GM12864 (cell line): Measurements from ENCODE around the gene SELENOO.

Source experiments
- DNase-seq: peaks from one replicate; pipeline ENCODE4 v3.0.0-alpha.2; 2011; ENCODE audit warnings: low read depth
- H3K4me3 ChIP-seq: 2 replicates; pipeline ENCODE4 v1.5.1; 2011; ENCODE audit warnings: mild to moderate bottlenecking, low read depth, low read length, control low read depth
- TF ChIP-seq, protein P1 (sequence below): IDR thresholded peaks from 2 replicates; pipeline ENCODE4 v1.5.1; 2011; ENCODE audit warnings: low read depth, mild to moderate bottlenecking, moderate library complexity, low read length, control low read depth, inconsistent platforms; ENCODE audit errors: missing control alignments

SELENOO gene

GRCh38 chr22:50200461-50201190 lies at the start of gene SELENOO:
SELENOO (plus strand) TSS chr22:50201011; CDS start chr22:50201037, 26 bp downstream.
- TF ChIP-seq, protein P1, sequence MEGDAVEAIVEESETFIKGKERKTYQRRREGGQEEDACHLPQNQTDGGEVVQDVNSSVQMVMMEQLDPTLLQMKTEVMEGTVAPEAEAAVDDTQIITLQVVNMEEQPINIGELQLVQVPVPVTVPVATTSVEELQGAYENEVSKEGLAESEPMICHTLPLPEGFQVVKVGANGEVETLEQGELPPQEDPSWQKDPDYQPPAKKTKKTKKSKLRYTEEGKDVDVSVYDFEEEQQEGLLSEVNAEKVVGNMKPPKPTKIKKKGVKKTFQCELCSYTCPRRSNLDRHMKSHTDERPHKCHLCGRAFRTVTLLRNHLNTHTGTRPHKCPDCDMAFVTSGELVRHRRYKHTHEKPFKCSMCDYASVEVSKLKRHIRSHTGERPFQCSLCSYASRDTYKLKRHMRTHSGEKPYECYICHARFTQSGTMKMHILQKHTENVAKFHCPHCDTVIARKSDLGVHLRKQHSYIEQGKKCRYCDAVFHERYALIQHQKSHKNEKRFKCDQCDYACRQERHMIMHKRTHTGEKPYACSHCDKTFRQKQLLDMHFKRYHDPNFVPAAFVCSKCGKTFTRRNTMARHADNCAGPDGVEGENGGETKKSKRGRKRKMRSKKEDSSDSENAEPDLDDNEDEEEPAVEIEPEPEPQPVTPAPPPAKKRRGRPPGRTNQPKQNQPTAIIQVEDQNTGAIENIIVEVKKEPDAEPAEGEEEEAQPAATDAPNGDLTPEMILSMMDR: no peak
- peak within 1 kb of the TSS; percentile 83 for H3K4me3 ChIP-seq
- peak; percentile 65 for DNase-seq

DNA sequence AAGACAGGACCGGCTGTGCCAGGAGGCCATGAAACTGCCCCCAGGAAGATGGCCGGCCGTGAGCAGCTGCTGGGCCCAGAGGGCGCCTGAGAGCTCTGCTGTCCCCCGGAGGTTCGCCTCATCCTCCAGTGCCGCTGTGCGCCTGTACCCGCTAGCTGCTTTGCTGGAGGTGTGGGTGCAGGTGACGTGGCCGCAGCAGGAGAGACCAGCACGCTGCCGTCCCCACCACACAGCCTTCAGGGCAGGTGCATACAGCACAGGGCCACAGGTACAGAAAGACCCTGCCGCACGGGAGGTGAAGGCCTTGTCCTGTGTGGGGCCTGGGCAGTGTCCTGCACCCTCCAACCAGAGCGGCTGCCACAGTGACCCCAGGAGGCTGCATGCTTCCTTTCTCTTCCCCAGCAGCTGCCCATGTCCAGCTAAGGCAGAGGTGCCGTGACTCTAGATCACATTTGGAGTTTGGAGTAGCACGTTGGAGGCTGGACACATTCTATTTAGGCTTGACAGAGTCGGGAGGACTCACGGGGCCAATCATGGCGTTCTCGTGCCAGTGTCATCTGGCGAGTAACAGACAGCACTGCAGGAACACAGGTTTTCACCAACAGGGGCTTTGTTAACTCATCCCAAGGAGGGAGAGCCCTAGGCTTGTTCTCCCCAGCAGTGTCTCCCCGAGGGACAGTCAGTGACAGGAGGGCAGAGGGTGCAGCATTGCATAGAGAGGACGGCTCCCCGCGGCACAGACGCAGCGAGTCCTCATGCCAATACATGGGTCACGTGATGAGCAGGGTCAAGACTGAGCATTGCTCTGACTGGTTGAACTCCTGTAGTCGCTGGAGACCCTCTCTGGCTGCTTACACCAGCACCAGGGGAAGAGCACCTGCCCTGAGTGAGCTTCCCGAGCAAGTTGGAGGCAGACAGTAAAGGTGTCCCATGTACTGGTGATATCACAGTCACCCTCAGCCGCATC lies 49.0 kb upstream of the SELENOO start:
- TF ChIP-seq, protein P1: no peak
- no peak overlapping the region for H3K4me3 ChIP-seq
- no peak for DNase-seq

DNA sequence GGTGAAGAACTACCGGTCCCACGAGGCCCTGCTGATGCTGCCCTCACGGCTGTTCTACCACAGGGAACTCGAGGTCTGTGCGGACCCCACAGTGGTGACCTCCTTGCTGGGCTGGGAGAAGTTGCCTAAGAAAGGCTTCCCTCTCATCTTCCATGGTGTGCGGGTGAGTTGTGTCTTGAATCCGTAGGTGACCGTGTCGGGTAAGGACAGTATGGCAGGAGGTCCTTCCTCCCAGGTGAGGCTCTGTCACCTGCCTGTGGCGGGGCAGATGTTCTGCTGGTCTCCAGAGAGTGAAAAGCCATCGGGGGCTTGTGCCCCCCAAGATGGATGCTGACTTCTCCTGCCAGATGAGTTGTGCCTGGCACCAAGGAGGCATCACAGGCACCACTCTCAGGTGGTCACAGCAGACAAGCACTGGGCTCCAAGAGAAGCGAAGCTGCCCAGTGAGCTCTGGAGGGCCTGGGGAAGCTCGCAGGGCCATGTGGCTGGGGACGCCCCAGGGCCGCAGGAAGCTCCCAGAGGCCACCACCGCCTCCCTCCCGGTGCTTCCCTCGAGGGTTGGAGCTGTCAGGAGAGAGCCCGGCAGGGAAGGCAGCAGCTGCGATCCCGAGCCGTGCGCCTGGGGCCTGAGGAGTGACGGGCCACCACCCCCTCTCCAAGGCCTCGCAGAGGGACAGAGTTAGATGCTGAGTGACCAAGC lies 47.6 kb upstream of the SELENOO start:
- no peak for DNase-seq
- TF ChIP-seq, protein P1: no peak
- no peak overlapping the region for H3K4me3 ChIP-seq

- DNase-seq: no peak
Observed at GRCh38 chr22:50153756-50154140, 47.1 kb upstream of the SELENOO start.

DNA sequence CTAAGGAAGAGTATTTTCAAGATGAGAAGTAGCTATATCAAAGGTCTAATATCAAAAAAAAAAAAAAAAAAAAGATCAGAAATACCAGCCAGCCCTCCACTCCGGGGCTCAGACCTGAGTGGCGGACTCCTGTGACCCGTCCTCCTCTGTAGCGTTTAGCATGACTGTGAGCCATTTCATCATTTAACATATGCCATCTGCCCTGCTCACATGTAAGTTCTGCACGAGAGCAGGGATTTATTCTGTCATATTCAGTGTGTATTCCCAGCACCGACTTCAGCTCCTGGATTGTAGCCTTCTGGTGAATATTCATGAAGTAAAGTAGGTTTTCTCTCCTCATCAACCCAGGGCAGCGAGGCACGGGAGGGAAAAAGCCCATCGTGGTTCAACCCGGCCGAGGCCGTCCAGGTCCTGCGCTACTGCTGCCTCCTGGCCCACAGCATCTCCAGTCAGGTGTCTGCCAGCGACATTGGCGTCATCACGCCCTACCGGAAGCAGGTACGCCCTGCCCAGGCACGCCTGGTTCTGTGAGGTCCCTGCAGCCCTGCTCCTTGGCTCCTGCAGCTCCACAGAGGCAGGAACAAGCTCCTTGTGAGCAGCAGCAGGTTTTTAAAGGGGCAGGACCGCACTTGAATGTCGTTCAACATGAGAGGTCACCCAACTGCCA lies 43.0 kb upstream of the SELENOO start:
- TF ChIP-seq, protein P1: no peak
- no peak overlapping the region for H3K4me3 ChIP-seq
- DNase-seq: no peak

More at GRCh38 chr22:50153756-50154140, 47.1 kb upstream of the SELENOO start:
- no peak overlapping the region for H3K4me3 ChIP-seq
- TF ChIP-seq, protein P1: no peak

DNA sequence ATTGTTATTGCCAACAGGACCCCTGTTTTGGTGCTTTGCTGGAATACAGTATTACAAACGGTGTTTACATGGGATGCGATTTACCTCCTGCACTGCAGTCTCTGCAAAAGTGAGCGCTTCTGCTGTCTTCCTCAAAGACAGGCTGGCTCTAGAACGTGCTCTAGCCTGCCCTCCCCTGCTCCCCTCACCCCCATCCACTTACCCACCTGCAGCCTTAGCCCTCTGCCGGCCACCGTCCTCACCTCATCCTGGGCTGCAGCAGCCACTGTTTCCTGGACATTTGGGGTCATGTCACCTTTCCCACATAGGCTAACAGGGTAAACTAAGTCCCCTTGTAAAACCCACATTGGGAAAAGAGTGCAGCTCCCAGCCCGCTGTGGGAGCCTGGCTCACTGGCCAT lies 39.9 kb upstream of the SELENOO start:
- DNase-seq: no peak
- no peak overlapping the region for H3K4me3 ChIP-seq

More for the DNA sequence above, 39.9 kb upstream of the SELENOO start:
- TF ChIP-seq, protein P1: no peak
